GM19043 (cell line): ENCODE measurements around the gene TAX1BP3.

Source experiments
- ATAC-seq: cut with Tn5 transposase; IDR thresholded peaks from one replicate; pipeline ENCODE4 v1.9.1; 2021; ENCODE audit warnings: low read depth; ENCODE audit not compliant: unreplicated experiment

TAX1BP3 gene

GRCh38 chr17:3632287-3632686, 36.1 kb downstream of the TAX1BP3 start:
- no peak for ATAC-seq

DNA sequence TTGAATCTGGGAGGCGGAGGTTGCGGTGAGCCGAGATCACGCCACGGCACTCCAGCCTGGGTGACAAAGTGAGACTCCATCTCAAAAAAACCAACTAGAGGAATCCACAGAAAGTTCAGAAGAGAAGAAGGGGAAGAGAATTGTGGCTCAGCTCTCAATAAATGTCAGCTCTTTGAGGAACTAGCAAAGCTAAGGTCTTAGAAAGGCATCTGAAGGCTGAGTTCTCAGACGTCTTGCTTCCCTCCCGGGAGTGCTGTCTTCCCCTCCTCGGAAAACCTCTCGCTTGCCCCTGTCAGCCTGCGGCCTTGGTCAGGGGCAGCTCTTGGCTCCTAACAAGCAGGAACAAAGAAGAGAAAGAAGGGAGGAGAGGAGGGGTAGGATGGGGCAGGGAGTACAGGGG, 37.6 kb downstream of the TAX1BP3 start:
- no peak for ATAC-seq

GRCh38 chr17:3627769-3628167, 40.6 kb downstream of the TAX1BP3 start:
- no peak for ATAC-seq

DNA sequence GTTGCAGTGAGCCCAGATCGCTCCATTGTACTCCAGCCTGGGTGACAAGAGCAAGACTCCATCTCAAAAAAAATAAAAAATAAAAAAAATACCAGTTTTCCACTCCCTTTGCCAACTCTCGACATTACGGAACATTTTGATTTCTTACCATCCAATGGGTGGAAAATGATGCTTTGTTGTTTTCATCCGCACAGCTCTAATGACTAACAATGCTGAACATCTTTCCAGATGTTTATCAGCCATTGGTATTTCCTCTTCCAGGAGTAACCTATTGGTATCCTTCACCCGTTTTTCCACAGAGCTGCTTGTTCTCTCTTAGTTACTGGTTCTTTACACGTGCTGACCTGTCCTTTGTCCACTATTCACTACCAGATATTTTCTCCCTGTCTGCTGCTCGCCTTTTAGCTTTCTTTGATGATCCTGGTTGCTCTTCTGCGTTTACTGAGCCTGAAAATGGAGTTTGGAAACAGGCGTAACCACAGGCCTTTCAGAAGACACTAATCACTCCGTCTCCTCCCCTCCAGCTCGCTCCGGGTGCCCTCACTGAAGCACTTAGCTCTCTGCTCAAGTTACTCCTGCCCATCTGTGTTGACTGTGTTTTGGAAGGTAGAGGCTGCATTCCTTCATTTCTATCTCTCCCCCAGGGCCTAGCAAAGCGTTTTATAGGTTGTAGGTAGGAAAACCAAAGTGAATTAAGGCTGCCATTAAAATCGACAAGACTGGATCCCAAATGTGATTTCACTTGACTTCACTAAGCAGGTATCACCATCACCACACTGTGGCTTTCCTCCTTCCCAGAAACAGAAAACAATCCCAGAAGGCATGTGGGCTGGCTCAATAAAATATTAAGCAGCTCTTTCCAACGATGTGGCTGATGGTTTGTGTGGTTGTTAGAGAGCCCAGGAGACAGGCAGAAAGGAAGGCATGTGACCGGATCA, 41.3 kb downstream of the TAX1BP3 start:
- ATAC-seq = no peak

GRCh38 chr17:3622977-3623594, 45.3 kb downstream of the TAX1BP3 start:
- ATAC-seq = no peak

- ATAC-seq = no peak
Measured at GRCh38 chr17:3621146-3621720, 47.1 kb downstream of the TAX1BP3 start.

DNA sequence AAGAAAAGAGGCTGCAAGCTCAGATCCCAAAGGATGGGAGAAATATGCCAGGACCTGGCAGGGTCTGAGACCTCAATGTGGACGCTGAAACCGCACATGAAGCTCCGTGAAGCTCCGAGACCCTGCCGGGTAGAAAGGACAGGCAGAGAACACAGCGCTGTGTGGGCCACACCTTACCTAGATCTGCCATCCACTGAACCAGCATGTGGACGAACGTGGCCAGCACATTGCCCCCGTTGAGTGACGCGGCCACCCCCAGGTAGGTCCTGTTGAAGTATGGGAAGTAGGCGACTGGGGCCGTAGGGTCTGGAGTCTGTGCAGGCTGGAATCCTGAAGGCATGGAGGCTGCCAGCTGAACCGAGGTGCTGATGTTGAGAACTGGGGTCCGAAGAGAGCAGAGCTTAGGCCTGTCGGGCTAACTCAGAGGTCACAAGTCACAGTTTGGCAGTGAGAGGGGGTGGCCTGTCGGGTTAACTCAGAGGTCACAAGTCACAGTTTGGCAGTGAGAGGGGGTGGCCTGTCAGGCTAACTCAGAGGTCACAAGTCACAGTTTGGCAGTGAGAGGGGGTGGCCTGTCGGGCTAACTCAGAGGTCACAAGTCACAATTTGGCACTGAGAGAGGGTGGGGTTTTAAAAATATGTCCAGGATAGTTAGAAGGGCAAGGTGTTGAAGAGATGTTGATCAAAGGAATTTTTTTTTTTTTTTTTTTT, 53.1 kb downstream of the TAX1BP3 start:
- no peak for ATAC-seq

DNA sequence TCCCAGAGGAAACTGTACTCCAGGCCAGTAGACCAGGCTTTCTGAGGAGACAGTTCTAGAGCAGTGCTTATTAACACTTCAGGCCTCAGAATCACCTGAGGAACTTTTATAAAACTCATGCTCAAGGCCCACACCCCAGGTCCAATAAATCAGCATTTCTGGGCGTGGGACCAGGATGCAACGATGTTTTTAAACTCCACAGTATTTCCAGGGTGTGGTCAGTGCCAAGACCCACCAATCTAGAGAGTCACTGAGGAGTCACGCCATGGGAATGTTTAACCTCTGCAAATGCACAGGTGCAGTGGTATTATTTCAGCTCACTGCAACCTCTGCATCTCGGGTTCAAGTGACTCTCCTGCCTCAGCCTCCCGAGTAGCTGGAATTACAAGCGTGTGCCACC, 55.3 kb downstream of the TAX1BP3 start:
- no peak for ATAC-seq
